Left colon (tissue), 2 donors: ENCODE results near the gene IL13. TPM values are rescaled to one million over a fixed set of nuclear protein-coding genes. Genes with fewer than 3 reads are reported as not detected.
A peak's percentile ranks its signal among the peaks of the same experiment; 100 is the strongest.
"Not testable (repeated sequence)": the region's sequence is repeated elsewhere in the genome, so short reads cannot be mapped to it uniquely, and the experiment has no call there.

Experiments
- ATAC-seq: fragments of 200-7000 bp; cut with Tn5 transposase; one replicate; pipeline ENCODE4 v1.9.1; 2020; ENCODE audit warnings: mild to moderate bottlenecking, moderate library complexity
- DNase-seq, 2 donors: peaks; one replicate each; pipeline ENCODE4 v3.0.0-alpha.2; 2020
- intact Hi-C, 2 donors: fragments of 100-400 bp; cut with DNase I in 1 of 2; cut with micrococcal nuclease in 1 of 2; formaldehyde crosslinking; loops; one replicate each; pipeline versions ENCODE4 v1.11.2 to v1.14.0; 2022; cut with DNase I, micrococcal nuclease
- long read RNA-seq: library from polyadenylated mRNA; unstranded; transcript quantifications from one replicate; pipeline ENCODE4 v2.0.0, GENCODE V29; 2021
- total RNA-seq, 2 donors: library from RNA; stranded (reverse); fragmentation: NEBNext Ultra II Directional; extraction: Animal tissue kit (Norgen Biotek cat#: 25700); gene quantifications; one replicate each; pipeline ENCODE4 v1.2.1, GENCODE V29; 2021
- donor health status: DM: no; HTN: no; CAD: no.
- donor health status: DM: yes; HTN: yes; CAD: no.

Gene IL13
- not detected for total RNA-seq
- long read RNA-seq: 0 reads

DNA sequence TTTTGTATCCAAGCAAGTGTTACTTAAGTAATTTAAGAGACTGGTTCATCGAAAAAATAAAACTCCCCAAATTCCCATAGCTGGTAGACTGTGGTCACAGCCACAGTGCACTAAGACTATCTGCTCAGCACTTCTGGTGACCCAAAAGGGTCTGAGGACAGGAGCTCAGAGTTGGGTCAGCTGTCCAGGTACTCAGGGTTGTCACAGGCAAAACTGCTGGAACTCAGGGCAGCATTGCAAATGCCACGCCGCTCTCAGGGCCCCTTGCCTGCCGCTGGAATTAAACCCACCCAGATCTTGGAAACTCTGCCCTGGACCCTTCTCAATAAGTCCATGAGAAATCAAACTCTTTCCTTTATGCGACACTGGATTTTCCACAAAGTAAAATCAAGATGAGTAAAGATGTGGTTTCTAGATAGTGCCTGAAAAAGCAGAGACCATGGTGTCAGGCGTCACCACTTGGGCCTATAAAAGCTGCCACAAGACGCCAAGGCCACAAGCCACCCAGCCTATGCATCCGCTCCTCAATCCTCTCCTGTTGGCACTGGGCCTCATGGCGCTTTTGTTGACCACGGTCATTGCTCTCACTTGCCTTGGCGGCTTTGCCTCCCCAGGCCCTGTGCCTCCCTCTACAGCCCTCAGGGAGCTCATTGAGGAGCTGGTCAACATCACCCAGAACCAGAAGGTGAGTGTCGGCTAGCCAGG, at the start of gene IL13:
Gene IL13, plus strand, starts transcription at position 498 of the 705 bp plus-strand sequence. Its CDS starts 14 bp downstream, at position 512.
- ATAC-seq: no peak
- no peak for DNase-seq
- intact Hi-C loops: no loop called here

DNA sequence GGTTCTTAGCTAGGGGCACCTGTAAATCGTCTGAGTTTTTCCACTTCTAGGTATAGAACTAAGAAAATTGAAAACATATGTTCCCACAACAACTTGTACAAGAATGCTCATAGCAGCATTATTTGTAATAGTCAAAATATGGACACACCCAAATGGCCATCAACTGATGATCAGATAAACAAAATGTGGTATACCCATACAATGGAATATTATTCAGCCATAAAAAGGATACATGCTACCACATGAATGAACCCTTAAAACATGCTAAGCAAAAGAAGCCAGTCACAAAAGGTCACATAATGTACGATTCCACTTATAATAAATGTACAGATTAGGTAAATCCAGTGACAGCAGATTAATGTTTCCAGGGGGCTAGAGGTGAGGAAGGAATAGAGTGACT, 46.0 kb upstream of the IL13 start:
- ATAC-seq: no peak
- intact Hi-C loops: no loop called here
- no peak for DNase-seq

DNA sequence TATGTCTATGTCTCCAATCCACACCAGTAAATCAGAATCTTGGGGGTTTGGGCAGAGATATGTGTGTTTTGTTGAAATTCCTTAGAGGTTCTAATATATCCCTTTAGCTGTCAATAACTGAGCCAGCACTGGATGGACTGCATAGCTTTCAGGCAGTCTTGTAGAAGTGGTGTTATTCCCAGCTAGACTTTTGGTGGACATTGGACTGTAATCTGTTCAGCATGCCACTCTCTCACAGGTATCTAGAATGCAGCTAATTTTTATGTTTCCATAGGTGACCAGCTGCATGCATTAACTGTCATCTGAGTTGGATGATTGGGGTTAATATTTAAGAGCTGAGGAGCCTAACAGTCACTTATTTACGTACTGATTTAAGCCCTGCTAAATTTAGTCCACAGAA, 45.1 kb upstream of the IL13 start:
- DNase-seq (no peak), ATAC-seq (no peak)
- intact Hi-C loops: no loop called here

DNA sequence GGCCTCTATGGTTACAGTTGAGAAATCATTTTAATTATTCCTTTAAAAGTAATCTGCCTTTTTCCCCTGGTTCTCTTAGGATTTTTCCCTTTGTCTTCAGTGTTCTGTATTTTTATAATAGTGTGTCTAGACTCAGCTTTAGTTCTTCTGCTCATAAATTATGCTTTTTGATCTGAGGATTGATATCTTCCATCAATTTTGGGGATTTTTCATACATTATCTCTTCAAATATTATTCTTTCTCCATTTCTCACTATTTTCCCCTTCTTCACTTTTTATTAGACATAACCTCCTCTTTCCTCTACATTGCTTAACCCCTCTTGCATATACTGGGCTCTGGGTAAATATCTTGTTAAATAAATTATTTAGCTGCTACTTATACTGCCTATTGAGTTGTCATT, 36.3 kb upstream of the IL13 start:
- DNase-seq (no peak), ATAC-seq (no peak)
- intact Hi-C loops: no loop called here

DNA sequence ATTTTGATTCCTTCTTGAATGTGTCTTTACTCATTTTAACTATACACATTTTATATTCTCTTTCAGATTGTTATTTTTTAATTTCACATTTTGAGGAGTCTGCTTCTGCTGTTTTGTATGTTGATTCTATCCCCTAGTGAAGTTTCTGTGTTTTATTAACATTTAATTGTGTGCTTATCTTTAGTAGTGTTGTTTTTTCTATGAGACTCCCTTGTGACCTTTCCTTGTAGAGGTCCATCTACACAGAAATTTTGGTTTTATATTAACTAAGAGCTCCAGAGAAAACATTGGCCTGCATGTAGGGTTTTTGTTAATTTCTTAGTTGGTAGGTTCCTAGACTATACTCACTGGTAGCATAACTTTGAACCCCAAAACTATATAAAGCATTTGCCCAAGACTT, 35.4 kb upstream of the IL13 start:
- DNase-seq (no peak), ATAC-seq (peak; percentile 26)
- intact Hi-C loops: no loop called here

DNA sequence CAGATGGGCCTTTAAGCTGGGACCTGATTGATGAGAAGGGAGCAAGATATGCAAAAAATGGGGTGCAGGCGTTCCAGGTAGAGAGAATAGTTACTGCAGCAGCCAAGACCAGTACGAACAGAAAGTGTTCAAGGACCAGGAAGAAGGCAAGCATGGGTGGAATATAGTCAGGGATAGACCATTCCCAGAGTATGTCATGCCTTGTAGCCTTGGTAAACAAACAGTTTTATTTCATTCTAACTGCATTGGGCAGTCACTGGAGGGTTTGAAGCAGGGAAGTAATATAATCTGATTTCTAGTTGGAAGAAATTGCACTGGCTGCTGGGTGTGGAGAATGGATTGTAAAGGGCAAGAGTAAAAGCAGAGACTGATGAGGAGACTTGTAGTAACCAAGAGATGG, 30.5 kb upstream of the IL13 start:
- peak; percentile 97 for ATAC-seq
- no peak for DNase-seq
- intact Hi-C loops: no loop called here

DNA sequence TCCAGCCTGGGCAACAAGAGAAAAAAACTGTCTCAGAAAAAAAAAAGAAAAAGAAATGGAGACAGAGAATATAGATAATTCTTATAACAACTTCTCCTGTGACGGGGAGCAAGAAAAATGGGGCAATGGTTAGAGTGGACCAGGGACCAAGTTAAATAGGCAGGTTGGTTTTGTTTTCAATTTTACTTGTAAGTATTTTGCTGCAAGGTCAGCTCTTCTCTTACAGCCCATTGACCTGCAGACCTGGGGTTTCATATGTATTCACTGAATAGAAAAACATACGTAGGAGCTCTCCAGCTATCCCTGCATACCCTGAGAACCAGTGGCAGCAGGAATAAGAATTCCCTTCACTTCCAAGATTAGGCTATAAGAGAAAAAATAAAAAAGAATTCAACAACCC, 29.2 kb upstream of the IL13 start:
- DNase-seq (no peak), ATAC-seq (no peak)
- intact Hi-C loops: no loop called here

DNA sequence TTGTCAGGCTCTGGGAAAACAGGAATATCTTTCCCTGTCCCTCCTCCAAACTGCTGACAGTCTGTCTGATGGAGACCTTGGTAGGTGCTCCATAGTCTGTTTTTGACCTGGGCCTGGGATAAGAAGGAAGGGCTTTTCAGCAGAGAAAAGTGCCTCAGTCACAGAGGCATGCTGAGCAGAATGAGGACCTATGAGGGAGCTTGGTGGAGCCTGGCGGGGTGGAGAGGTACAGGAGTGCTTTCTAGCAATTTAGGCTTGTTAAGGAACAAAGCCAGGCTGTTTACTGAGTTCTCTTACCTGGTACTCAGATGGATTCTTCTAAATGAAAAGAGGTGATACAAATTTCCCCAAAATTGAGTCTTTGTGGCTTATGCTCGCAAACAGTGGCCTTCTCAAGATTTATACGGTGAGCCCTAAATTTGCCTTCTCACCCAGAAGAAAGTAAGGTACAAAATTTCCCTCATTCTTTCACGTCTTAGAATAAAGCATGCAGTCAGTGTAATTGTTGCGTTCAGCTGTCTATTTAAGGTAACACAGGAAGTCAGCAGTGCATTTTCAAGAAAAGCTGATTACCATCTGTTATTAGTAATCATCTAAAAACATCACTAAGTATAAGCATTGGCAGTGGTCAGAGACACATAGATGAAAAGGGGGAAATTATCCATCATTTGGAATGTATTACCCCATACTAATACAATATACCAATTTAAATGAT, 28.6 kb upstream of the IL13 start:
- ATAC-seq: no peak
- intact Hi-C loops: no loop called here
- DNase-seq: no peak

DNA sequence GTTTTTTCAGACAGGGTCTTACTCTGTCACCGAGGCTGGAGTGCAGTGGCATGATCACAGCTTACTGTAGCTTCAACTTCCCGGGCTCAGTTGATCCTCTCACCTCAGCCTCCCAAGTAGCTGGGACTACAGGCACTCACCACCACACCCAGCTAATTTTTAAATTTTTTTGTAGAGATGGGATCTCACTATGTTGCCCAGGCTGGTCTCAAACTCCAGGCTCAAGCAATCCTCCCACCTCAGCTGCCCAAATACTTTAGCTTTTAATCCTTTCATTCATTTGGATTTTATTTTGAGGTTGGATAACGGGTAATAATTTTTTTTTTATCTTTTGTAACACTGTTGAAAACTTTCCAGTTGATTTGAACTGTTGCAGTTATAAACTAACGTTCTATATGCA, 24.4 kb upstream of the IL13 start:
- ATAC-seq, DNase-seq, intact Hi-C loops: not testable (repeated sequence)

DNA sequence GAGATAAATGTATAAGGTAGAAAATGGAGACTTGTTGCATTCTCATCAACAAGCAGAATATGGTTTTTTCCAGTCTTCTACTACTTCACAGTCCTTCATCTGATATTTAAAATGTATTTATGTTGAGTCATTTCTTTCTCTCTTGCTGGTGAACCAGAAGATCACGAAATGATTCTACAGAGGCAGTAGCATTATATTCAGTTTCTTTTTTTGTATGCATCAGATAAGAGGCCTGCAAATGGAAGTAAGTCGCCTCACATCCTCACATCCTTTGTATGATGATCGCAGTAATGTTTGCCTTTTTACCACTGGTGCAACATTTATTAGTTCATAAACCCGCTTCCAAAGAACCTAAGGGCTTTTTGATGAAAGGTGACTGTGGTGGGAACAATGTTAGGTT, 22.1 kb upstream of the IL13 start:
- intact Hi-C loops: no loop called here

DNA sequence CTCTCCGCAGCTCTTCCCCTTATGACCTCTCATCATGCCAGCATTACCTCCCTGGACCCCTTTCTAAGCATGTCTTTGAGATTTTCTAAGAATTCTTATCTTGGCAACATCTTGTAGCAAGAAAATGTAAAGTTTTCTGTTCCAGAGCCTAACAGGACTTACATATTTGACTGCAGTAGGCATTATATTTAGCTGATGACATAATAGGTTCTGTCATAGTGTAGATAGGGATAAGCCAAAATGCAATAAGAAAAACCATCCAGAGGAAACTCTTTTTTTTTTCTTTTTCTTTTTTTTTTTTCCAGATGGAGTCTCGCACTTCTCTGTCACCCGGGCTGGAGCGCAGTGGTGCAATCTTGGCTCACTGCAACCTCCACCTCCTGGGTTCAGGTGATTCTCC, 20.7 kb upstream of the IL13 start:
- no peak for DNase-seq
- no peak for ATAC-seq
- intact Hi-C loops: no loop called here

More for the DNA sequence above, 22.1 kb upstream of the IL13 start:
- DNase-seq (no peak), ATAC-seq (no peak)

DNA sequence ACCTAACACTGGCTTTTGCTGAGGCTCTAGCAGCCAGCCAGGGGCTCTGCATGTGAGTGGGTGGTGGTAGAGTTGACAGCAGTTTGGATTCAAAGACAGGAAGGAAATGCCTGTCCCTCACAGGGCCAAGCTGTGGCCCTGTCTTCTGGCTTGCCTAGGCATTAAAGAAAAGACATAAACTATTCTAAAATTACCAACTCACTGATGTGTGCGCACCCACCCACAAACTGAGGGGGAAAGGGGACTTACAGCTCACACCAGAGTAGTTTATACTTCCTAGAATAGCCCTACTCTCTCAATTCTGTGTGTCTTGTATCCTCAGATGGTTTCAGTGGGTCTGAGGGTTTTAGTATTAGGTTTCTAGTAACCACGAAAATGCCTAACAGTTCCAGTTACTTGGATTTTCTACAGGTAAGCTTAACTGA, 18.3 kb upstream of the IL13 start:
- no peak for DNase-seq
- ATAC-seq: no peak
- intact Hi-C loops: no loop called here

DNA sequence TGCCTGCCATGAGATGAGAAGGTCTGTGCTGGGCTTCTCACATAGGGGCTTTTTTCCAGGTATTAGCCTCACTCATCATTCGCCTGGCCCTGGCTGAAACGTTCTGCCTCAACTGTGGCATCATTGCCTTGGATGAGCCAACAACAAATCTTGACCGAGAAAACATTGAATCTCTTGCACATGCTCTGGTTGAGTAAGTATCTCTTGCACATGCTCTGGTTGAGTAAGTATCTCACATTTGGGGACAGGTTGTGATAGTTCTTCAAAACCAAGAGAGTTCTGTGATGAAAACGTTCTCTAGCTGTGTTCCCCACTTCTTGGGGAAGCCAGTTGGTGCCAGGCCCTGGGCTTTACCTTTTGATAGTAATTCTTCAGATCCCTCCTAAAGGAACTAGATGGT, 17.4 kb upstream of the IL13 start:
- no peak for DNase-seq
- ATAC-seq: no peak
- intact Hi-C loops: no loop called here

DNA sequence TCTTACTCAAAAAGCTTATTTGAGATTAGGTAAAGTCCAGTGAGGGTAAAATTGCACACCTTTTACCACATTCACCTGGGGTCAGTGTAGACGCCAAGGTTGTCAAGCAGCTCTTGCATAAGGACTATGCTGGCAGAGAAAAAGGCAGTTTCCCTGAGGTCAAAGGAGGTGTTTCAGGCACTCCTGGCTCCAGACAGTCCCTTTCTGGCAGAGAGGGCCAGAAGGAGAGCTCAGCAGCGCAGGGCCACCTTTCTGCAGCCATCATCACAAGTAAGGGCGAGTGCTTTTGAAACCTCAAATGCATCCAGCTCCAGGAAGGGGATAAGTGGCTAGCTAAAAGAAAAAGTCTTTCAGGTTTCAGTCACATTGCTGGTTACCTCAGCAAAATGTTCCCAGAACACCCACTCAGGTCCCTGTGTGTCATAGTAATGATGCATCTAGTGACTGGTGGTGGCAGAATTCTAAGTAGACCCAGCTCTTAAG, 16.7 kb upstream of the IL13 start:
- no peak for ATAC-seq
- DNase-seq: no peak
- intact Hi-C loops: no loop called here

DNA sequence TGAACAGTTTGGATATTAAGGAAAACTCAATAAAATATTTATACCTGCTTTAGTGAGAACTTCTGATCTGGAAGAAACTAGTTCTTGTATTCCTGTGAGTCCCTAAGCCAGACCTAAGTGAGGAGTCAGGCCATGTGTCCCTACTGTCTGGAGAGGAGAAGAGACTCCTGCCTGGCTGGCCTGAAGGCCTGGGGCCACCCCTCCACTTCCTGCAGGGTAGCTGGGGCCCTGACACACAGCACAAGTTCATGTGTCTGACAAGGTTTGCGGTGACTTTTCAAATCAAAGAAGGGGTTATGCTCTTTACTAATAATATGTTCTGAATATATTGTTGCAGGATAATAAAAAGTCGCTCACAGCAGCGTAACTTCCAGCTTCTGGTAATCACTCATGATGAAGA, 16.1 kb upstream of the IL13 start:
- intact Hi-C loops: no loop called here
- no peak for ATAC-seq

DNA sequence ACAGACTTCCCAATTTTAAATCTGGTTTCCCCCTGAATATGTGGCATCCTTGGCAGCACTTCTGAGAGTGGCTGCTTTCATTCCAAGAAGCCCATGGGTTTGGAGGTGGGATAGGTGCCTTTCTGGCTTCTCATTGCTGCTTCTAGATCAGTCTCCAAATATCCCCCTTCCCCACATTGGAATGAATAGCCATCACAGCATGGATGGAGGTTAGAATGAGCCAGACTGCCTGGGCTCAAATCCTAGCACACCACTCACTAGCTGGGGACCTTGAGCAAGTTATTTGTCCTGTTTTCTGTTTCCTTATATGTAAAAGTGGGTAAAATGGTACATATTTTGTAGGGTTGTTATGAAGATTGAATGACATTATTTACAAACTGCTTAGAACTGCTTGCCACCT, 13.8 kb upstream of the IL13 start:
- intact Hi-C loops: no loop called here
- no peak for ATAC-seq
- no peak for DNase-seq

More for the DNA sequence above, 16.1 kb upstream of the IL13 start:
- DNase-seq: no peak

DNA sequence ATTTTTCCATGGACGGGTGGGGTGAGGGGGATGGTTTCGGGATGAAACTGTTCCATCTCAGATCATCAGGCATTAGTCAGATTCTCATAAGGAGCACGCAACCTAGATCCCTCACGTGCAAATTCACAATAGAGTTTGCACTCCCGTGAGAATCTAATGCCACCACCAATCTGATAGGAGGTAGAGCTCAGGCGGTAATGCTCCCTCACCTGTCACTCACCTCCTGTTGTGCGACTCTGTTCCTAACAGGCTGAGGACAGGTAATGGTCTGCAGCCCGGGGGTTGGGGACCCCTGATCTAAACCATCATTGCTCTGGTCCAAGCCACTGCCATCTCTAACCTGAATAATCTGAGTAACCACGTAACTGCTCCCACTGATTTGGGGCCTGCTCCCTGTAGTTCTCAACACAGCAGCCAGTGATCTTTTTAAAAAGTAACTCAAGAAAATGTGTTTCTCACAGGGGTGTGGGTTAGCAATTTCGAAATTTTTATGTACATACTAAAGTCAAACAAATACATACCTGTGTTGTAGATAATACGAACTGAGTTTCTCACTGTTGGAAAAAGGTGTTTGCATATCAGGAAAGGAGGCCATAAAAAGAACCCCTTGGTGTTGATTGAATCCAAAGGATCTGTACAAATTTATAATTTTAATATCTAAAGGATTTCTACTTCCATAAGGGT, 11.2 kb upstream of the IL13 start:
- DNase-seq (no peak), ATAC-seq (peak; percentile 11)
- intact Hi-C loops: no loop called here

DNA sequence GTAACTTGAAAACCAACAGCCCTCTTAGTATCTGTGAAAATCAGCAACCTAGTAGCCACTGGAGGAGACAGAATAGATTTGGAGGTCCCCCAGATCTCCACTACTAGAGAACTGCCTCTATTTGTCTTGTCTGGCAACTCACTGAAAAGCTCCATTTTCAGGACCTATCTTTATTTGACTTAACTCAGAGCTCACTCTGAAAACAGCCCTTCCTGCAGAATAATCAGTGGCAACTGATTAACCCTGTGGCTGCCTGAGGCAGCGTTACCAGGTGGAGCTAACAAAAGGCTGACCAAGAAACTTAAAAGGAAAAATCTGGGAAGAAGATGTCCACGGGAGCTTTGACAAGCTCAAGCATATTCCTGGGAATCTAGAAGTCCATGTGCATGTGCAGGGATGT, 10.5 kb upstream of the IL13 start:
- intact Hi-C loops: no loop called here
- no peak for ATAC-seq
- no peak for DNase-seq

DNA sequence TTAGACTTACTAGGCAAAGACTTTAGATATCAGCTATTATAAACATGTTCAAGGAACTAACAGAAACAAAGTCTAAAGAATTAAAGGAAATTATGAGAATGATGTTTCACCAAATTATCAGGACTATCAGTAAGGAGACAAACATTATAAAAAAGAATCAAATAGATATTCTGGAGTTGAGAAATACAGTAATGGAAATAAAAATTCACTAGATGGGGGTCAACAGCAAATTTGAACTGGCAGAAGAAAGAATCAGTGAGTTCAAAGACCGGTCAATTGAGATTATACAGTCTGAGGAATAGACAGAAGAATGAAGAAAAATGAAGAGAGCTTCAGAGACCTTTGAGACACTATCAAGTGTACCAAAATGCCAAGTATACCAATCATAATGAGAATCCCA, 9.6 kb upstream of the IL13 start:
- intact Hi-C loops: no loop called here
- DNase-seq: no peak
- no peak for ATAC-seq

DNA sequence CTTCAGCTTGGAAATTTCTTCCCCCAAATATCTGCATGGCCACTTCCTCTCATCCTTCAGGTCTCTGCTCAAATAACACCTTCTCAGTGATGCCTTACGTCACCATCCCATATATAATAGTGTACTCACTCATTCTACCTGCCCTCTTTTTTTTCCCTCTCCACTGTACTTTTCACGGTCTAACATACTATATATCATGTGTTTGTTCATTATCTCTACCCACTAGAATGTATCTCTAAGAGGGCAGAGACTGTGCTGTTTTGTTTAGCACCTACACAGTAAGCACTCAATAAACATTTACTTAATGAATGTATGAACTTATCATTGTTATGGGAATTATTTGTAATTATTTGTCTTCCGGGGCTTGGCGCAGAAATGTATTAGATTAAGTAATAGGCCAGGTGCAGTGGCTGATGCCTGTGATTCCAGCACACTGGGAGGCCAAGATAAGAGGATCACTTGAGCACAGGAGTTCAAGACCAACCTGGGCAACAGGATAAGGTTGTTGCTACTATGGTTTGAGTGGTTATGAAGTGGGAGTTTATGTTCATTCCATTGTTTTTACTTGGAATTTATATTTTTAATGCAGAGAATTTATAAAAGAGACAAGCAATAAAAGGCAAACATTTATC, 6.0 kb upstream of the IL13 start:
- no peak for DNase-seq
- ATAC-seq: no peak
- intact Hi-C loops: no loop called here
